Neural progenitor cell (in vitro differentiated cells): ENCODE results near the gene TECTA.

Source experiments
- EZH2 ChIP-seq: fragments of 200-600 bp; sonication (generic); IDR thresholded peaks from 2 replicates; pipeline ENCODE4 v1.6.1; 2017; ENCODE audit warnings: antibody characterized with exemption, mild to moderate bottlenecking, moderate library complexity
- EZH2phosphoT487 ChIP-seq: fragments of 200-600 bp; sonication (generic); IDR thresholded peaks from 2 replicates; pipeline ENCODE4 v1.6.1; 2017; ENCODE audit warnings: antibody characterized with exemption

- no peak for TF ChIP-seq EZH2
- no peak for TF ChIP-seq EZH2phosphoT487
These were observed 60.4 kb downstream of the TECTA start for GRCh38 chr11:121161349-121161917.
